Liver (tissue), 9 donors: ENCODE measurements around the gene SMAD1. TPM values are rescaled to one million over a fixed set of nuclear protein-coding genes. Genes with fewer than 3 reads are reported as not detected.

ENCODE experiments used
- DNase-seq: peaks from one replicate; pipeline ENCODE4 v3.0.0-alpha.2; 2017; ENCODE audit warnings: low spot score
- H3K27ac ChIP-seq, 2 donors: one replicate each; pipeline ENCODE4 v1.7.0; 2013; ENCODE audit warnings: inconsistent platforms in 2 of 2, low read length in 2 of 2, control low read depth in 1 of 2, low read depth in 1 of 2, mild to moderate bottlenecking in 1 of 2
- H3K27me3 ChIP-seq, 4 donors: one replicate each; pipeline versions ENCODE4 v1.6.1 to v1.7.0; 2013; ENCODE audit warnings: low read length in 3 of 4, inconsistent platforms in 1 of 4, mild to moderate bottlenecking in 1 of 4, moderate library complexity in 1 of 4; ENCODE audit not compliant: control insufficient read depth in 4 of 4, insufficient read depth in 4 of 4
- H3K36me3 ChIP-seq, 4 donors: one replicate each; pipeline versions ENCODE4 v1.6.1 to v1.7.0; 2013; ENCODE audit warnings: low read length in 3 of 4, mild to moderate bottlenecking in 3 of 4, low read depth in 1 of 4, moderate library complexity in 1 of 4; ENCODE audit not compliant: control insufficient read depth in 4 of 4, insufficient read depth in 3 of 4
- H3K4me1 ChIP-seq, 4 donors: one replicate each; pipeline versions ENCODE4 v1.6.1 to v1.7.0; 2013; ENCODE audit warnings: low read length in 3 of 4, mild to moderate bottlenecking in 3 of 4, moderate library complexity in 1 of 4; ENCODE audit not compliant: control insufficient read depth in 4 of 4, insufficient read depth in 4 of 4
- H3K4me3 ChIP-seq, 3 donors: one replicate each; pipeline versions ENCODE4 v1.6.1 to v1.7.0; 2013; ENCODE audit warnings: low read length in 3 of 3, control low read depth in 1 of 3, low read depth in 1 of 3, mild to moderate bottlenecking in 1 of 3
- H3K9ac ChIP-seq, 2 donors: one replicate each; pipeline ENCODE4 v1.7.0; 2013; ENCODE audit warnings: low read length in 2 of 2, mild to moderate bottlenecking in 2 of 2, moderate library complexity in 2 of 2, control low read depth in 1 of 2, low read depth in 1 of 2
- H3K9me3 ChIP-seq, 4 donors: one replicate each; pipeline versions ENCODE4 v1.6.1 to v1.7.0; 2013; ENCODE audit warnings: low read length in 3 of 4; ENCODE audit not compliant: control insufficient read depth in 4 of 4
- ATF3 ChIP-seq: IDR thresholded peaks from 2 replicates; pipeline ENCODE4 v1.6.1; 2016; ENCODE audit warnings: antibody characterized with exemption
- FOXA2 ChIP-seq: IDR thresholded peaks from 2 replicates; pipeline ENCODE4 v1.6.1; 2016; ENCODE audit warnings: antibody characterized with exemption
- HNF4G ChIP-seq: IDR thresholded peaks from 2 replicates; pipeline ENCODE4 v1.6.1; 2016; ENCODE audit warnings: antibody characterized with exemption
- JUND ChIP-seq, 2 donors: IDR thresholded peaks; 2 replicates each; pipeline ENCODE4 v1.6.1; 2016; ENCODE audit warnings: antibody characterized with exemption in 2 of 2
- NR2F2 ChIP-seq: IDR thresholded peaks from 2 replicates; pipeline ENCODE4 v1.6.1; 2016; ENCODE audit warnings: antibody characterized with exemption
- RAD21 ChIP-seq, 2 donors: IDR thresholded peaks; 2 replicates each; pipeline ENCODE4 v1.6.1; 2016; ENCODE audit warnings: antibody characterized with exemption in 2 of 2, mild to moderate bottlenecking in 2 of 2
- REST ChIP-seq: IDR thresholded peaks from 2 replicates; pipeline ENCODE4 v1.6.1; 2016; ENCODE audit warnings: antibody characterized with exemption, mild to moderate bottlenecking
- RXRA ChIP-seq, 2 donors: IDR thresholded peaks; 2 replicates each; pipeline ENCODE4 v1.6.1; 2017 to 2018; ENCODE audit warnings: antibody characterized with exemption in 2 of 2, mild to moderate bottlenecking in 1 of 2
- SP1 ChIP-seq: IDR thresholded peaks from 2 replicates; pipeline ENCODE4 v1.6.1; 2018; ENCODE audit warnings: antibody characterized with exemption, mild to moderate bottlenecking
- TAF1 ChIP-seq: conservative IDR thresholded peaks from 2 replicates; pipeline ENCODE4 v1.6.1; 2016; ENCODE audit warnings: antibody characterized with exemption, mild to moderate bottlenecking
- ZBTB33 ChIP-seq: IDR thresholded peaks from 2 replicates; pipeline ENCODE4 v1.6.1; 2016; ENCODE audit warnings: antibody characterized with exemption
- WGBS: extraction: QIAGEN DNeasy Blood & Tissue Kit; methylation state at CpG from one replicate; pipeline ENCODE4 v1.1.7; 2013; 5-methylcytosine and 5-hydroxymethylcytosine counted together
- polyA plus RNA-seq, 2 donors: library from polyadenylated mRNA; stranded (reverse) in 1 of 2; unstranded in 1 of 2; fragments of 200-250 nt in 1 of 2; fragments of >200 nt in 1 of 2; fragmentation: Nextera tagmentation in 1 of 2; extraction: Ambion mirVana in 1 of 2; gene quantifications; one replicate each; pipeline versions ENCODE4 v1.2.1 to v1.2.3, GENCODE V29; 2013 to 2015
- total RNA-seq, 2 donors: library from RNA; depleted of rRNA; stranded (reverse); fragments of >200 nt; gene quantifications; one replicate each; pipeline ENCODE4 v1.2.3, GENCODE V29; 2014
- TF ChIP-seq, protein P1 (sequence below): fragments of 150-350 bp; IDR thresholded peaks from 2 replicates; pipeline ENCODE4 v1.5.1; 2017; ENCODE audit warnings: improper control_type of control experiment, low read depth, low read length; ENCODE audit not compliant: missing input control
- donor health status: healthy.
- donor health status: healthy.
- donor health status: healthy.
- donor health status: healthy.
- donor health status: healthy.

SMAD1 gene
- total and polyA plus RNA-seq, 4 donors: 6.3 to 43.8 (median 14.6) TPM

DNA sequence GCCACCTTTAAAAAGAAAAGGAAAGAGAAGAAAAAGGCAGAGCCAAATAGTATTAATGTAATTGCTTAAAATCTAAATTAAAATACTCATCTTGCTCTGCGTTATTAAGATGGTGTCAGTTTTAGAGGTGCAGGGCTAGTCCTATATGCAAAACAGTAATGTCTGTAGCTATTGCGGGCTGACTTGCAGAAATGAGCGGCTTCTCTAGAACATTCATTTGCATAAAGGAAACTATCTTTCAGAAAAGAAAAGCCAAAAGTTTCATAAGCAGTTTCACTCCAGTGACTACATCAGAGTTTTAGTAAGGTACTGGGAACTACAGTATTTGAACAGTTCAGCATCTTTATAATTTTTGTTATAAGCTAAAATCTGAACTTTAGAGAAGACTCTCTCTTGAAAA lies 6.0 kb downstream of the SMAD1 start:
- no peak for TF ChIP-seq TAF1
- TF ChIP-seq SP1: no peak
- TF ChIP-seq RXRA (IDR thresholded peaks at IDR 0.05): no peak
- no peak for TF ChIP-seq FOXA2
- Histone ChIP-seq H3K27ac (no peak overlapping the region), H3K36me3 (no peaks in the 10 kb centered on the region), H3K9ac (no peak overlapping the region), H3K27me3 (no peaks in the 10 kb centered on the region), H3K4me1 (peaks cover 0 to 41% (median 28%) of the 10 kb centered on the region in 4 donors), H3K9me3 (no peaks in the 10 kb centered on the region), H3K4me3 (no peak overlapping the region)
- 61% methylated on average over 3 of the region's 3 CpGs for WGBS
- DNase-seq: no peak

DNA sequence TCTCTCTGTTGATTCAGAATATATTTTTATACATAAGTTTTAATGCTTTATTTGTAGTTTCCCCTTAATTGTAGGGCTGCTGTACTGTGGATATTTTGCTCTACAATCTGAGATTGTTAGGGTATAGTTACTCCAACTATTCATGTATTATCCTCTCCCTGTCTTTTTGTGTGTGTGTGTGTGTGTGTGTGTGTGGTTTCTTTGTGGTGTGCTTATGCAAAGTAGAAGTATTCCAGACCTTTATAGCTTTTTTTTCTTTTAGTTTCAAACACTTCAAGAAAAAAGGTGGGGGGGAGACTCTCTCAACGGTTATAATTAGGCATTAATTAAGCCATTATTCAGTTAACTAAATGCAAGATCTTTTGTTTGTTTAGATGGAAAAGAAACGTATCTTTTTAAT lies 6.7 kb downstream of the SMAD1 start:
- H3K4me1 ChIP-seq: peaks cover 0 to 42% (median 27%) of the 10 kb centered on the region in 4 donors
- TF ChIP-seq RXRA (IDR thresholded peaks at IDR 0.05) (no peak), ATF3 (no peak)
- H3K9me3 ChIP-seq: no peaks in the 10 kb centered on the region
- H3K27ac ChIP-seq: no peak overlapping the region
- H3K4me3 ChIP-seq: no peak overlapping the region
- H3K27me3 ChIP-seq: no peaks in the 10 kb centered on the region
- DNase-seq: no peak
- 81% methylated on average over 2 of the region's 2 CpGs for WGBS
- H3K9ac ChIP-seq: no peak overlapping the region
- no peaks in the 10 kb centered on the region for H3K36me3 ChIP-seq

DNA sequence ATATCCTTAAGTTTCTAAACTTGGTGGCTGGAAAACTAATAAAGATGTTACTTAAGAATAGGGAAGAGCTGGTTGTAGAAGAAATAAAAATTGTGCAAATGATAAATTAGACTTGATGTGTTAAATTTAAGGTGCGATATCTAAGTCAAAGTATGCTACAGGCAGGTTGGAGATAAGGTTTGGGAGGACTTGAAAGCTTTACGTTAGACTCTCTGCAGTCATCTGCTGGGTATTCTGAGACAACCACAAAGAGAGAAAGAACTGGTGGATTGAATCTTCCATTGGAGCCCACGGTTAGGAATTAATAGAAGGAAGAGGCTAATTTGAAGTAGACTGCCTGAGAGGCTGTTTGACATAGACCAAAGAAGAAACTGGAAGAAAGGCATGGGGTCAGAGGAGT lies 7.9 kb downstream of the SMAD1 start:
- no peaks in the 10 kb centered on the region for H3K36me3 ChIP-seq
- WGBS: 95% methylated on average over 3 of the region's 3 CpGs
- no peak for DNase-seq
- no peak overlapping the region for H3K4me3 ChIP-seq
- H3K9ac ChIP-seq: no peak overlapping the region
- no peak overlapping the region for H3K27ac ChIP-seq
- no peak for TF ChIP-seq RAD21 (IDR thresholded peaks at IDR 0.05)
- TF ChIP-seq HNF4G: no peak
- TF ChIP-seq JUND (IDR thresholded peaks at IDR 0.05): no peak
- TF ChIP-seq, protein P1, sequence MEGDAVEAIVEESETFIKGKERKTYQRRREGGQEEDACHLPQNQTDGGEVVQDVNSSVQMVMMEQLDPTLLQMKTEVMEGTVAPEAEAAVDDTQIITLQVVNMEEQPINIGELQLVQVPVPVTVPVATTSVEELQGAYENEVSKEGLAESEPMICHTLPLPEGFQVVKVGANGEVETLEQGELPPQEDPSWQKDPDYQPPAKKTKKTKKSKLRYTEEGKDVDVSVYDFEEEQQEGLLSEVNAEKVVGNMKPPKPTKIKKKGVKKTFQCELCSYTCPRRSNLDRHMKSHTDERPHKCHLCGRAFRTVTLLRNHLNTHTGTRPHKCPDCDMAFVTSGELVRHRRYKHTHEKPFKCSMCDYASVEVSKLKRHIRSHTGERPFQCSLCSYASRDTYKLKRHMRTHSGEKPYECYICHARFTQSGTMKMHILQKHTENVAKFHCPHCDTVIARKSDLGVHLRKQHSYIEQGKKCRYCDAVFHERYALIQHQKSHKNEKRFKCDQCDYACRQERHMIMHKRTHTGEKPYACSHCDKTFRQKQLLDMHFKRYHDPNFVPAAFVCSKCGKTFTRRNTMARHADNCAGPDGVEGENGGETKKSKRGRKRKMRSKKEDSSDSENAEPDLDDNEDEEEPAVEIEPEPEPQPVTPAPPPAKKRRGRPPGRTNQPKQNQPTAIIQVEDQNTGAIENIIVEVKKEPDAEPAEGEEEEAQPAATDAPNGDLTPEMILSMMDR: no peak
- no peak for TF ChIP-seq RXRA (IDR thresholded peaks at IDR 0.05)
- TF ChIP-seq ZBTB33: no peak
- TF ChIP-seq NR2F2: no peak
- no peak for TF ChIP-seq FOXA2
- no peak for TF ChIP-seq REST
- H3K4me1 ChIP-seq: peaks cover 0 to 35% (median 19%) of the 10 kb centered on the region in 4 donors
- H3K9me3 ChIP-seq: no peaks in the 10 kb centered on the region
- H3K27me3 ChIP-seq: no peaks in the 10 kb centered on the region
